ENCODE results near the gene AUTS2.

AUTS2 gene

GRCh38 chr7:70098905-70099672, 500.8 kb downstream of the AUTS2 start:
- no peak for DNase-seq

DNA sequence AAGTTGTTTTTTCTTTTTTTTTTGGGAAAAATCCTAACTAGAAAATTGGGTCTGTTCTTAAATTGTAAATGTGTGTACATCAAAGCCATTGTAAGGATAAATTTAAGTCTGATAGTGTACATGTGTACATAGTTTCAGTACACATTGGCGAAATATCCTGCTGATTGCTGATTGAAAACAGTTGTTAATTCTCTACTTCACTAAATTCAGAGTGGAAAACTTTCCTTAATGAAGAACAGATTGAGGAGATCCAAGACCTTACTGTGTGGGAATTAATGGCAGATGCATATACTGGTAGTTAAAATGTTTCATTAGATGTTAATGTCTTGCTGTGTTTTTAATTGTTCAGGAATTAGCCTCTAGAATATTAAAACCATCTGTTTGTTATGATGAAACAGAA, 506.0 kb downstream of the AUTS2 start:
- DNase-seq = no peak

DNA sequence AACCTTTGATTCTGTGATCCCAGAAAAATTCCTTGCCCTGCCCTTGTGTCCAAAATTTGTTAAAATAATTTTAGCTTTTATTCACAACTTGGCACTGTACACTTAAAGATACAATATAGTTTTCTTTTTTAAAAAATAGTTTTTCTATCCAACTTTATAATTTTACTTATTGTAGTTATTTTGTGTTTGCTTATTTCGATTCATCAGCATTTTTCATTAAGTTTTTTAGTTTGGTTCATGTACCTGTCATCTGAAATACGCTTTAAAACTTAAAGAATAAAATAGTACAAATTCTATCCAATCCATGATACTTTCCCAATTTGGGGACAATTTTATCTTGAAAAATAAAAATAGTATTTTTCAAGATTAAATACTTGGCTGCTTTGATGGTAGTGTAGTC, 514.8 kb downstream of the AUTS2 start:
- no peak for DNase-seq

- no peak for DNase-seq
Observed at GRCh38 chr7:70113536-70113935, 515.3 kb downstream of the AUTS2 start.

DNA sequence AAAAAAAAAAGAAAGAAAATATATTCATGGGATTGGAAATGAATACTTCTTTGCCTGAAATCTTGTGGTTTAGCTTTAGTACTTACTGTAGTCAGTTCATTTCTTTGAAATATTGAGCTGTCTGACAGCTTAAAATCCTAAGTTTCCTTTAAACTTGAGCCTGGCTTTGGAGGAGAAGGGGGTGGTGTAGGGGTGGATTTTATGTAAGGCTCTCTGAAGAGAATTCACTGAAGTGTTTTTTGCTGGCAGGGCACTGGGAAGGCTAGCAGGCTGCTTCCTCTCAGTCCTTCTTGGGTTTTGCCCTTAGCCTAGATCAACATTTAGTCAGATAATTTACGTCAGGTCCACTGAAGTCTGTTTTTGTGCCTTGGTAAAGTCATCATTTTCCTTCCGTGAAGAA, 516.5 kb downstream of the AUTS2 start:
- DNase-seq = no peak

DNA sequence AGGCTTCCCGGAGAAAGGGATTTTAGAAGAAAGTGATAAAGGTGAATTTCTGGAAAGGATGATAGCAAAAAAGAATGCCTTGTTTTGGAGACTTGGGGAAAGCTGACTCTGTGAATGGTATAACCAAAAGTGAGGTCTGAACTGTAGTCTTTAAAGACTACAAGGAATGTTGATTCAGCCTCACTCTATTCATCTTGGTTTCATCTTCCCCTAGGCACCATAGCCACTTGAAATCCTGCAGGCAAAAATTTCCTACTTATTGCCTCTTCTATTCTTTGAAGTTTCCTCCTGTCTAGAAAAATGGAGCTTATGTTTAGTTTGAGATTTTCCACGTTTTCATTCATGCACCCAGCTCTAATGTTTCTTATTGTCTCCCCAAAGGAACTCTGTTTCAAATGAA, 518.0 kb downstream of the AUTS2 start:
- no peak for DNase-seq

DNA sequence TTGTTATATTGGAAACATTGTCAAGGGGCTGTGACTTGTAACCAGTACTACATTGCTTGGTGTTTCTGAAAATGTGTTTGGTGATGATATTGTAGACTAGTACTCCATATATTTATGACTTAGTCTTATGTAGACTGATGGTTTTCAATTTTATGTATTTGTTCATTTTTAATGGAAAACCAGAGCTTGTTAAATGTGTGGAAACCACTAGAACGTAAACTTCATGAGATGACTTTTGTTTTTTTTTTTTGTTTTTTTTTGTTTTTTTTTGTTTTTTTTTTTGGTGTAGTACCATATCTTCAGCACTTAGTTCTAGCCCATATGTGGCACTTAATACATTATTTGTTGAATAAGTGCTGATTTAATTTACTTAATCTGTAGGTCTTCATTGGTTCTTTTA, 518.6 kb downstream of the AUTS2 start:
- DNase-seq = no peak

- DNase-seq = no peak
Observed at GRCh38 chr7:70120851-70121250, 522.6 kb downstream of the AUTS2 start.

GRCh38 chr7:70131817-70132216, 533.5 kb downstream of the AUTS2 start:
- no peak for DNase-seq

GRCh38 chr7:70132226-70132851, 534.1 kb downstream of the AUTS2 start:
- no peak for DNase-seq

- no peak for DNase-seq
Observed at GRCh38 chr7:70132852-70133690, 534.8 kb downstream of the AUTS2 start.

- no peak for DNase-seq
Observed at GRCh38 chr7:70134029-70134770, 535.9 kb downstream of the AUTS2 start.

DNA sequence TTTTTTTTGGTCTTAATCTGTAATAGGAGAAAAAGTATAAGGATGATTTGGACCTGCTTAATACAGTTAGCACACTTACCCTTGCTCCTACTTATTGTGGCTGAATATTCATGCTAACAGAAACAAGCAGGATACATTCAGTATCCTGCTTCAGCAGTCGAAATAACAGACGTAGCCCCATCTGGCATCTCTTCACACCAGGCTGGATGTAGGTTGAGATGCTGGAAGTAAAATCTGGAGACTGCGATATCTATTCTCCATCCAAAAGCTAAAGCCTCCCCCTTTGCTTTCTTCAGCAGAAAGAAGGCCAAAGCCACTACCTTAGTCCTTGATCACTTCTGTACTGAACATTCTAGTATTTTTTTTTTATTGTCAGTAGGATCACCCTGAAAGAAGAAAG, 537.4 kb downstream of the AUTS2 start:
- no peak for DNase-seq

DNA sequence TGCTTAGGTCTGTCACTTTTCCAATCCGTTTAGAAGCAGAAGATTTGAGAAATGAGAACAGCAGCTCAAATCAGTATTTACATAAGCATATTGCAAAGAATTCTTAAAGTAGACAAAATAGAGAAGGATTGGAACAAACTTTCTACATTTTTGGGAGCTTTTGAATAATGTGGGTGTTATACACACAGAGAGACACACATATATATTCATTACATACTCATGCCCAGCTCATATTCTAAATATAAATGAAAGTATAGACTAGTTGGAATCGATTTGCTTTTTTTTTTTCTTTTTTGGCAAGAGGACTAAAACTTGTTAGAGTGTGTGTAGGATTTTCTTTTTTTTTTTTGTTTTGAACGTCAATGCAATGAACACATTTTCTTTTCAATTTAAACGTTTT, 538.9 kb downstream of the AUTS2 start:
- DNase-seq = no peak

GRCh38 chr7:70142247-70142932, 544.1 kb downstream of the AUTS2 start:
- DNase-seq = no peak

GRCh38 chr7:70143075-70144044, 545.1 kb downstream of the AUTS2 start:
- no peak for DNase-seq

GRCh38 chr7:70148997-70149396, 550.7 kb downstream of the AUTS2 start:
- no peak for DNase-seq

DNA sequence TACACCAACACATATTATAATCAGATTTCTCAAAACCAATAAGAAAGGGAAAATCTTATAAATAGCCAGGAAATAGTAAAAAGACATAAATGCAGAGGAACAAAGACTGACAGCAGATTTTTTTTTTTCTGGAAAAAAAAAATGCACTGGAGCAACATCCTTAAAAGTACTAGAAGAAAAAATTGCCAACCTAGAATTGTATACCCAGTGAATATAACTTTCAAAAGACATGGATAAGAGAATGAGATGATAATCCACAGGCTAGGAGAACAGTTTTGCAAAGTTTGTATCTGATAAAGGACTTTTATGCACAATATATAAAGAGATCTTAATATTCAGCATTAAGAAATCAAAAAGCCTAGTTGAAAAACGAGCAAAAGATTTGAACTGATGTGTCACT, 554.0 kb downstream of the AUTS2 start:
- DNase-seq = no peak

DNA sequence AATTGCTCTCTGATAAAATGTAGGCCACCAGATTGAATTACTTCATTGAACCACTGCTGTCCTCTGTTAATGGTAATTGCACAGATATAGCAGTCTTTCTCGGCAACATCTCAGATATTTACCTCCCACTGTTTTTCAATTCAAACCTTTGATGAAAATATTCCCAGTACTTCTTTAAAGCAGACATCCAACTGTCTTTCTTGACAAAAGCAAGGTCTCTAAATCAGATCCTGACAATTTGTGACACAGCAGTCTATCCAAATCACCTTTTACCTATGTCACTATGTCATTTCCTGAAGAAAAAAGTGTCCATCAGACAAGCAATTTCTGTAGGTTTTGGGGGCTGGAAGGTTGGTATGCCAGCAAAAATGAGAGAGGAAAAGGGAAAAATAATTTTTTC, 555.7 kb downstream of the AUTS2 start:
- DNase-seq = no peak

DNA sequence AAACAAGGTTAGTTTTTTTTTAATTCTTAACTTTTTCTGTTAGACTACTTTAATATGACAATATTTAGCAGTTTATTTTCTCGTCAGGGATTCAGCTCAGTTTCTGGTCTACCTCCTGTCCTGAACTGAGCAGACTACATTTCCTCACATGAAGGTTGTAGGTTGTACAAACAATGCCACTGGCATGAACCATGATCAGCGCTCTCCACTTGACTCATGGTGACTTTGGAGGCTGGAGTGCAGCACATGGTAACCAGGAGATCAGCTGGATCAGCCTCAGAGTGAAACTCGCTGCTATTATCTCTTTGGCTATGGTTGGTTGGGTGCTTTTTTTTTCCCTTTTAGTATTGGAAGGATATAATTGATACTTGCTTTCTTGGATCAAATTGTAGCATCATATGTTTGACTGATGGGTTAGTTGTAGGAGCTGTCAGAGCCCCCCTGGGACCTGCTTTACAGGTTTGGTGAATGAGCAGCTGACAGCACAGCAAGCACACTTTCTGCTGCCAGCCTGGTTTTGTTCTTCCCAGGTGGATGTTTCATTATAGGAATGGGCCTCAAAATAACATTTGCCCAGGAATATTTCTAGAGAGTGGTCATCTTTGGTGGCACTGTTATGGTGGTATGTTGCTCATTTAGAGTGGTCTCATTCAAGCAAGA, 556.4 kb downstream of the AUTS2 start:
- no peak for DNase-seq

DNA sequence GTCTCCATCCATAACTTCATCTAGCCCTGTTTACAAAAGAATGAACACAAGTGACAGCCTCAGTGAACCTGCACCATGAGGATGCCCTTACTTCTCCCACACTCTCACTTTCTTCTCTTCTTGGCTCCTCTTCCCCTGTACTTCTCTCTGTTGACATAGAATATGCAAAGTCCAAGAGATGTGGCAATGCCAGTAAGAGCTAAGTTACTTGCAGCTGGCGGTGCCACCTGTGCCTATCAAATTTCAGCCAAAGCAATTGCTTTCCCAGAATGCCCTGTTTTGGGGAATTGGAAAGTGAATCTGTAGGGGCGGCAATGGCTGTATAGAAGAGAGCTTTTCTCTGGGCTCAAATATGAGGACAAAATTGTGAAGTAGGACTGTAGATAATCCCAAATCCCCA, 557.8 kb downstream of the AUTS2 start:
- no peak for DNase-seq

All from stimulated activated CD4-positive, alpha-beta T cell treated with anti-CD3 and anti-CD28 coated beads, Interleukin-4, amount 100 ng/mL, for 1 hour (primary cell).